Measurements from ENCODE around the gene EXOC3. TPM values are rescaled to one million over a fixed set of nuclear protein-coding genes. Genes with fewer than 3 reads are reported as not detected.

Gene EXOC3
- total and polyA plus RNA-seq, 2 of the 8 experiments (the other 6 are each of a cell fraction or from before 2014, with no cell fraction given) = 14.4 to 30.0 TPM

GRCh38 chr5:482021-482420 lies 39.0 kb downstream of the EXOC3 start (continued):
- TF ChIP-seq EZH2 (IDR thresholded peaks at IDR 0.05; ENCODE audit: low read depth, low read length, severe bottlenecking) (no peak), RNF2 (IDR thresholded peaks at IDR 0.05; ENCODE audit: borderline replicate concordance, low read depth, low read length, missing control alignments, poor library complexity, severe bottlenecking) (no peak), BRCA1 (IDR thresholded peaks at IDR 0.05; ENCODE audit: low read depth, low read length) (no peak)
